Fibroblast of pulmonary artery (primary cell): ENCODE results near the gene FCRL6.

ENCODE experiments used
- DNase-seq: peaks from one replicate; pipeline ENCODE4 v3.0.0-alpha.2; 2010; ENCODE audit warnings: low read depth
- H3K4me3 ChIP-seq: replicated peaks from 2 replicates; pipeline ENCODE4 v1.5.1; 2011; ENCODE audit warnings: low read depth, mild to moderate bottlenecking, control low read depth, low read length, moderate library complexity
- CTCF ChIP-seq: IDR thresholded peaks from 2 replicates; pipeline ENCODE4 v1.5.1; 2011; ENCODE audit warnings: mild to moderate bottlenecking, control low read depth, low read length, inconsistent platforms; ENCODE audit errors: missing control alignments

The FCRL6 gene

DNA sequence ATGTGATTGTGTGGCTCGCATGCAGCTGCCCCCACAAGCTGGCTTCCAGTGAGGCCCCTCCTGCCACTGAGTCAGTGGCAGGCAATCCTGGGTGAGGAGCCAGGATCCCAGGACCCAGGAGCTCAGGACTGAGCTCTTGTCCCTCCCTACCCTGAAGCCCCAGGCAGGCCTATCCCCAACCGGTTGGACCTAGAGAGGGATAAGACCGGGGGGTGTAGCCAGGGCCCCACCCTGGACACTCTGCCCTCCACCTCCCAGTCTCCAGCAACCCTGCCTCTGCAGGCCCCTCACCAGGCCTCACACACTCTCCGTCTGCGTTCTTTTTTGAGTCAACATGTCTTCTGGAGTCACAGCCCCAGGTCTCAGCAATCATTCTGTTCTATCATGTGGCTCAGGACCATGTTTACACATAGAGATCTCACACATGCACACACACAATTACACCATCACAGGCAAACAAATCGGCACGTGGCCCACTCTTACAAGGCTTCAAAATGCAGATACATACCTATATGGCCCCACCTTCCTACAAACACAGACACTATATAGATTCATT is 57.7 kb downstream of the FCRL6 start:
- DNase-seq: no peak
- H3K4me3 ChIP-seq: no peak overlapping the region
- TF ChIP-seq CTCF: no peak

DNA sequence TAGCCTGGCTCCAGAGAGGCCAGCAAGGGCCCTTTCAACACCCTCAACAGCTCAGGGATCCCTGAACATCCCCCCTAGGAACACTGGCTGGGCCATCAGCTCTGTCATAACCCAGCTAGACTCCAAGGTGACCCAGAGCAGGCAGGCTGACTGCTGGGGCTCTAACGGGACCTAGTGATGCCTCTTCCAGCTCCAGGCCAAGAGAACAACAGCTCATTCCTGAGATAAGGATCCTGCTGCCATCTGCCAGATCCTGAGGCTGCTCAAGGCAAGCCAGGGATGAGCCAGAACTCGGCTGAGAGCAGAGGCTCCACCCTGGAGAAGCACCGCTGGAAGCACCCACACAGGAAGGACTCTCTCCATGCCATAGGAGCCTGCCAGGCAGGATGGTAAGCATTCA is 58.3 kb downstream of the FCRL6 start:
- no peak overlapping the region for H3K4me3 ChIP-seq
- DNase-seq: no peak
- TF ChIP-seq CTCF: no peak

DNA sequence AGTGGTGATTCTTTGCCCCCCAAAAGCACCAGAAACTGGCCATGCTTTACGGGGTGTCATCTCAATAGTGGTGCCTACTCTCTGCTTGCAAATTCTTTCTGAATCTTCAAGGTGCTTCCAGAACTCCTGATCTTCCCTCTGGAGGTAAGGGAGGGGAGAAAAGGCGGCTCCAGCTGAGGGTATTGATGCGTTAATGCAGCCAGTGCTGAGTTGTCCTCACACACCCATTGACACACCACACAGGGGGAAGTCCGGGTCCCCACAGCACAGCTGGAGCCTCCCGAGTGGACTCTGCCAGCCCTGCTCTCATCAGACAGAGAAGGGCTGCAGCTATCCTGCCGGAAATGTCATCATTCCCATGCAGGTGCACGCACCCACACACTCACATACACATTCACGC is 59.1 kb downstream of the FCRL6 start:
- no peak overlapping the region for H3K4me3 ChIP-seq
- DNase-seq: no peak
- no peak for TF ChIP-seq CTCF

GRCh38 chr1:159862031-159862430 is 59.9 kb downstream of the FCRL6 start:
- no peak overlapping the region for H3K4me3 ChIP-seq
- no peak for DNase-seq
- no peak for TF ChIP-seq CTCF

GRCh38 chr1:159862557-159862956 is 60.4 kb downstream of the FCRL6 start, which contains the start of gene VSIG8:
VSIG8 (minus strand) TSS chr1:159862657; CDS start chr1:159862521, 136 bp downstream.
- DNase-seq: no peak
- no peak for TF ChIP-seq CTCF
- H3K4me3 ChIP-seq: no peak within 1 kb of the TSS

DNA sequence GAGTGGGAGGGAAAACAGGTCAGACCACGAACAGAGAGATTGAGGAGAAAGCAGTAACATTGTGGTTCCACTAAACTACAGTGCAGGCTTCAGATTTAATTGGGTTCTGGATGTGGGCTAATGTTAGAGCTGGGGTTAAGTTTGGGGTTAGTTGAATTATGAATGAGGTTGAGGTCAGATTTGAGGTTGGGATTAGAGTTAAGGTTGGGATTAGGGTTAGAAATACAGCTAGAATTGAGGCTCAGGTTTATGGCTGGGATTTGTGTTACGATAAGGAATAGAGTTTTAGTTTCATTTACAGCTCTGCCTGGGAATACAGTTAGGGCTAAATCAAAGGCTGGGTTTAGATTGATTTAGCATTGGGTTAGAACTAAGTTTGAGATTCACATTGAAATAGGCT is 62.1 kb downstream of the FCRL6 start:
- DNase-seq: no peak
- no peak overlapping the region for H3K4me3 ChIP-seq
- TF ChIP-seq CTCF: no peak
